GM06990 (cell line): ENCODE results near the gene TDO2.

ENCODE experiments used
- DNase-seq: peaks from one replicate; pipeline ENCODE4 v3.0.0-alpha.2; 2011; ENCODE audit not compliant: insufficient read length; ENCODE audit errors: extremely low read depth
- H3K27me3 ChIP-seq: replicated peaks from 2 replicates; pipeline ENCODE4 v1.6.0; 2011; ENCODE audit warnings: low read length; ENCODE audit not compliant: control insufficient read depth, insufficient read depth
- H3K36me3 ChIP-seq: 2 replicates; pipeline ENCODE4 v1.5.1; 2011; ENCODE audit warnings: low read length; ENCODE audit not compliant: control insufficient read depth, insufficient read depth
- H3K4me3 ChIP-seq: replicated peaks from 2 replicates; pipeline ENCODE4 v1.5.1; 2011; ENCODE audit warnings: low read depth, mild to moderate bottlenecking, control low read depth, low read length
- TF ChIP-seq, protein P1 (sequence below): IDR thresholded peaks from 2 replicates; pipeline ENCODE4 v1.5.1; 2011; ENCODE audit warnings: low read length, control low read depth, mild to moderate bottlenecking, inconsistent platforms; ENCODE audit not compliant: insufficient read depth, poor library complexity, severe bottlenecking

TDO2 gene

DNA sequence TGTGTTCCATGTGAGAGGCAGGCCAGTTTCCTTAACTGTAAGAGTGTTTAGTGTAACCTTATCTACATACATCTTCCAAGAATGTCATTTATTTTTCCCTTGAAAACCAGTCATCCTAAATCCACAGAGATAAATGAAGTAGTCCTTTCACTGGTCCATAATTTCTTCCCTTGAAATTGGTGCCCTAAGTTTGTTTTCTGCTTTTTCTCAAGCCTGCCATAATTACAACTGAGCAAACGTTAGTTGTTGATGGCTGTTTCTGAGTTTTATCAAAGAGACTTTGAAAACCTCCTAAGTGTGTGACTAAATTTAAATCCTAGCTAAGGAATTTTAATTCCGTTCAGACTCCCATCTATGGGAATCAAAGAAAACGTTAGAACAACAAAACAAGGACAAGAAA is 3.6 kb upstream of the TDO2 start:
- no peak overlapping the region for H3K4me3 ChIP-seq
- TF ChIP-seq, protein P1, sequence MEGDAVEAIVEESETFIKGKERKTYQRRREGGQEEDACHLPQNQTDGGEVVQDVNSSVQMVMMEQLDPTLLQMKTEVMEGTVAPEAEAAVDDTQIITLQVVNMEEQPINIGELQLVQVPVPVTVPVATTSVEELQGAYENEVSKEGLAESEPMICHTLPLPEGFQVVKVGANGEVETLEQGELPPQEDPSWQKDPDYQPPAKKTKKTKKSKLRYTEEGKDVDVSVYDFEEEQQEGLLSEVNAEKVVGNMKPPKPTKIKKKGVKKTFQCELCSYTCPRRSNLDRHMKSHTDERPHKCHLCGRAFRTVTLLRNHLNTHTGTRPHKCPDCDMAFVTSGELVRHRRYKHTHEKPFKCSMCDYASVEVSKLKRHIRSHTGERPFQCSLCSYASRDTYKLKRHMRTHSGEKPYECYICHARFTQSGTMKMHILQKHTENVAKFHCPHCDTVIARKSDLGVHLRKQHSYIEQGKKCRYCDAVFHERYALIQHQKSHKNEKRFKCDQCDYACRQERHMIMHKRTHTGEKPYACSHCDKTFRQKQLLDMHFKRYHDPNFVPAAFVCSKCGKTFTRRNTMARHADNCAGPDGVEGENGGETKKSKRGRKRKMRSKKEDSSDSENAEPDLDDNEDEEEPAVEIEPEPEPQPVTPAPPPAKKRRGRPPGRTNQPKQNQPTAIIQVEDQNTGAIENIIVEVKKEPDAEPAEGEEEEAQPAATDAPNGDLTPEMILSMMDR, result no peak
- DNase-seq, result no peak
- H3K36me3 ChIP-seq, result no peaks in the 10 kb centered on the region
- H3K27me3 ChIP-seq, result no peaks in the 10 kb centered on the region

DNA sequence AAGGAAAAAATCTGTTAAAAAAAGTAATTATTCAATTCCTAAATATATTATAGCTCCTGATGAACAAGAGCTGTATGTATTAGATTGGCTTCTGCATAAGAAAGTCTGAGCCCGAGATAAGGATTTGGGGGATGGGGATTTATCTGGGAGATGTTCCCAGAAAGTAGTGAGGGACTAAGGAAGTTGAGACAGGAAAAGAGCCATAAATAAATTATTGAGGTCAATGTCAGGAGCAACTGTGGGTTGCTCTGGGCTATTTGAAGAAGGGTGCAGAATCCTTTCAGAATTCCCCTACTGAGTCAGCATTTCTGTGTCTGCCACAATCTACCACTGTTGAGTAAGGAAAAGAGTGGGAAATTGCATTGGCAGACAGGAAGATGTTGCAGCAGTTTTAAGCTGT is 3.1 kb upstream of the TDO2 start:
- Histone ChIP-seq H3K4me3 (no peak overlapping the region), H3K27me3 (no peaks in the 10 kb centered on the region), H3K36me3 (no peaks in the 10 kb centered on the region)
- TF ChIP-seq, protein P1, result no peak
- no peak for DNase-seq

DNA sequence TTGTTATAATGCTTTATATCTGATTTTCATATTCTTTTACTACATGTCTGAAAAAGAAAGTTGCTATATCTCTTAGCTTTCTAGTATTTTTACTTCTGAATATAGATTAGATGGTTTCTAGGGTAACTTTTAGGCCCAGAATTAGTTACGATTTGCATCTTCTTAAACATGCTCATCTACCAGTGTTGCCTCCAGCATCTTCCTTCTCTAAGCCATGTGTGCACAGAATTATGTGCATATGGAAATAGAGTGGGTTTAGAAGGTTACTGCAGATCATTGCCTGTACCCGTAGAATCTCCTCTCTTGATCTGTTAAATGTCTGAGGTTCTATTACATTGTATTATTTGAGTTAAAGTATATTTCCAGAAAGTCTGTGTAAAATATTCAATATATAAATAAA is 2.5 kb upstream of the TDO2 start:
- H3K4me3 ChIP-seq, result no peak overlapping the region
- H3K27me3 ChIP-seq, result no peaks in the 10 kb centered on the region

DNA sequence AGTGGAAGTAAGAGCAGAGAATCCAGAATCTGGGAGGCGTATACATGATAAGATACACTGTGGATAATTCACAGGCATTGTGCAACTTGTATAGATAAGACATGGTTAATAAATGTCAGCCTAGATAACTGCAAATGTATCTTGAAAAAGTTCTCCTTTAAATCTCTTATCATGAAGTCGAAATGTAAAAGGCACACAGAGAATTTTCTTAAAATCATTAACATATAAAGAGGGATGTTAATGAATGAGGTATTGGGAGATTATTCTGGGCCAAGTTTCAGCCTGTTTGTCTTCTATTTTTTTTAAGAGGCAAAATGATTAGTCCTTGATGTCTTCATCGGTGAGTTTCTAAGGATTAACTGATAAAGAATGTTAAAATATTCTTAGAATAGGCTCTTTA is 835 bp downstream of the TDO2 start:
- no peak for DNase-seq
- TF ChIP-seq, protein P1, result no peak
- Histone ChIP-seq H3K36me3 (no peaks in the 10 kb centered on the region), H3K4me3 (no peak overlapping the region), H3K27me3 (no peaks in the 10 kb centered on the region)

More for the DNA sequence above, 2.5 kb upstream of the TDO2 start:
- no peaks in the 10 kb centered on the region for H3K36me3 ChIP-seq
- TF ChIP-seq, protein P1, result no peak
- DNase-seq, result no peak

DNA sequence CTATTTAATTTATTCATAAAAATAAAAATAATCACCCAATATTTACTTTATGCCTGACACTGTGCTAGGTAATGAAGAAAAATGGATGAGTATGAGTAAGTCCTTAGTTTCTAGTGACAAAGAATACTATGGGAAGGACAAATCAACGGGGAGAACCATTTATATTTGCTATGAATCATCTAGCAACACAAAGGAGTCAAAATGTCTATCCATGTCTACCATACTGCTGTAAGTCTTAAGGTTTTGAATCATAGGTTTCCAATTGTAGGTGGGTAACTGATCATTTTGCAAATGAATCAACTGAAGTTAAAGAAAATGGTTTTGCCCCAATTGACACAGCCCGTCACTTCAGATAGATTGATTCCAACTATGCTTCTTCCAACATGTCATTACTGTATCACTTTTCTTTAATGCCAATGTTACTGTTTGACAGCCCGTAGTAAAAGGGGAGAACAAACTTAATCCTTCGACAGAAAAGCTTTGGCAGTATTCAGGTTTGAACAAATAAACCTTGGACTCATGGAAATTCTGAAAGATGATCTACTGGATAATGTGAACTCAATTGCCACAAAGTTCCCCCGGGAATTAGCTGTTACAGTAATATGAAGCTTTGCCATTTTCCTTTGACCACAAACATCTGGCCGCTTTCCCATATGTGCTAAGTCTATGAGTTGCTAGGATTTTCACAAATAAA is 3.2 kb downstream of the TDO2 start:
- DNase-seq, result no peak
- TF ChIP-seq, protein P1, result no peak
- H3K36me3 ChIP-seq, result no peaks in the 10 kb centered on the region
- no peak overlapping the region for H3K4me3 ChIP-seq
- no peaks in the 10 kb centered on the region for H3K27me3 ChIP-seq

DNA sequence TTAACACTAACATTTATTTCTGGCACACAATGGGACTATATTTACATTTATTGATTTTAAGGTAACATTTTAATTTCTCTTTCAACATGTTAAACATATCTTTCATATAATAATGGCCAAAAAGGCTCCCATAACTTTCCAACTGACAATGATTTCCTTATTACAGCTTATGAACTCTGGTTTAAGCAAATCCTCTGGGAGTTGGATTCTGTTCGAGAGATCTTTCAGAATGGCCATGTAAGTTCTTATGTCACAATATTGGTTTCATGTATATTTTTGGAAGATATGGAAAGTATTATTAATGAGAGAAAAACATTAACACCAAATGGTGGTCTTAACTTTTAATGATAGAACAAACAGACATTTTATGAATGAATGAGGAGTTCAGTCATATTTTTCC is 4.1 kb downstream of the TDO2 start:
- Histone ChIP-seq H3K4me3 (no peak overlapping the region), H3K27me3 (no peaks in the 10 kb centered on the region), H3K36me3 (no peaks in the 10 kb centered on the region)
- TF ChIP-seq, protein P1, result no peak
- DNase-seq, result no peak
